HPDE6-E6E7 (cell line): ENCODE measurements around the gene NOS2.

Source experiments
- DNase-seq: peaks from one replicate; pipeline ENCODE4 v3.0.0; 2011; ENCODE audit warnings: missing footprints; ENCODE audit errors: extremely low spot score

The NOS2 gene

GRCh38 chr17:27721797-27722196, 78.5 kb downstream of the NOS2 start:
- no peak for DNase-seq
